A673 (cell line): ENCODE measurements around the gene RUSF1. TPM values are rescaled to one million over a fixed set of nuclear protein-coding genes. Genes with fewer than 3 reads are reported as not detected.
"Not testable (repeated sequence)": the region's sequence is repeated elsewhere in the genome, so short reads cannot be mapped to it uniquely, and the experiment has no call there.

Source experiments
- BruUV-seq: library from RNA; stranded (reverse); fragments of 400-500 nt; replicated peaks from 2 replicates; lab custom pipeline; 2021; lab: Mats Ljungman, UMichigan
- CTCF ChIA-PET: fragments of 300-600 bp; sonication (Branson Sonifier 250); formaldehyde crosslinking; loops from one replicate; lab custom pipeline; 2022; ENCODE audit warnings: antibody characterized with exemption; lab: Charles Lee
- POLR2A ChIA-PET: fragments of 300-600 bp; sonication (Branson Sonifier 250); formaldehyde crosslinking; loops from one replicate; lab custom pipeline; 2022; ENCODE audit warnings: antibody characterized with exemption; ENCODE audit not compliant: low non-redundant PET; lab: Charles Lee
- DNase-seq: peaks from one replicate; pipeline ENCODE4 v3.0.0-alpha.2; 2015; ENCODE audit warnings: low spot score
- H3K27ac ChIP-seq: fragments of 200-600 bp; sonication (generic); 2 replicates; pipeline ENCODE4 v1.5.1; 2016; ENCODE audit warnings: mixed run types, low read depth, mild to moderate bottlenecking, mixed read lengths, antibody characterized with exemption, low read length; ENCODE audit not compliant: poor library complexity, severe bottlenecking
- H3K27me3 ChIP-seq: fragments of 200-600 bp; sonication (generic); replicated peaks from 2 replicates; pipeline ENCODE4 v1.6.1; 2017; ENCODE audit warnings: mixed run types, low read depth, mild to moderate bottlenecking, mixed read lengths, antibody characterized with exemption, low read length; ENCODE audit not compliant: insufficient read depth, poor library complexity
- H3K36me3 ChIP-seq: fragments of 200-600 bp; sonication (generic); 2 replicates; pipeline ENCODE4 v1.6.1; 2016; ENCODE audit warnings: mixed run types, mild to moderate bottlenecking, mixed read lengths, antibody characterized with exemption, low read length; ENCODE audit not compliant: insufficient read depth, poor library complexity, severe bottlenecking
- H3K4me1 ChIP-seq: fragments of 200-600 bp; sonication (generic); 2 replicates; pipeline ENCODE4 v1.6.1; 2017; ENCODE audit warnings: mixed run types, mild to moderate bottlenecking, mixed read lengths, antibody characterized with exemption, low read length; ENCODE audit not compliant: insufficient read depth, poor library complexity, severe bottlenecking
- H3K4me3 ChIP-seq: fragments of 200-600 bp; sonication (generic); 2 replicates; pipeline ENCODE4 v1.5.1; 2016; ENCODE audit warnings: low read depth, mixed run types, mild to moderate bottlenecking, mixed read lengths, low read length; ENCODE audit not compliant: poor library complexity, severe bottlenecking
- H3K9me3 ChIP-seq: fragments of 200-600 bp; sonication (generic); 2 replicates; pipeline ENCODE4 v1.6.1; 2016; ENCODE audit warnings: mixed run types, low read depth, mild to moderate bottlenecking, mixed read lengths, antibody characterized with exemption, low read length; ENCODE audit not compliant: poor library complexity, severe bottlenecking
- CTCF ChIP-seq: fragments of 300-800, 200-600 bp; sonication (generic); conservative IDR thresholded peaks from 2 replicates; pipeline ENCODE4 v1.5.1; 2017; ENCODE audit warnings: low read depth, mild to moderate bottlenecking, antibody characterized with exemption, low read length, moderate library complexity, mixed read lengths
- EZH2 ChIP-seq: fragments of 200-600 bp; sonication (generic); IDR thresholded peaks from 2 replicates; pipeline ENCODE4 v1.6.1; 2017; ENCODE audit warnings: borderline replicate concordance, low read depth, mild to moderate bottlenecking, mixed read lengths, antibody characterized with exemption, low read length; ENCODE audit not compliant: poor library complexity, severe bottlenecking
- intact Hi-C: fragments of 100-400 bp; cut with micrococcal nuclease; formaldehyde crosslinking; loops from one replicate; pipeline ENCODE4 v1.10.0; 2022; ENCODE audit not compliant: unreplicated experiment
- total RNA-seq: library from RNA; stranded (reverse); gene quantifications from 2 replicates; pipeline ENCODE4 v1.2.3, GENCODE V29; 2021

Gene RUSF1
- total RNA-seq, 1 experiment from 2014 or later: 41.9 TPM

GRCh38 chr16:31504159-31504558, 4.0 kb downstream of the RUSF1 start:
- CTCF ChIA-PET: no interaction called here
- POLR2A ChIA-PET: interaction anchor here (0.7 kb wide), 1 partner anchor 44 kb away, joined by 3 read pairs; no protein-coding TSS in a partner anchor
- Histone ChIP-seq H3K36me3 (peaks cover 19% of the 10 kb centered on the region), H3K4me3 (no peak overlapping the region), H3K27me3 (no peaks in the 10 kb centered on the region), H3K4me1 (peaks cover 9% of the 10 kb centered on the region), H3K9me3 (no peaks in the 10 kb centered on the region), H3K27ac (no peak overlapping the region)
- no peak for DNase-seq
- no TSS peak for BruUV-seq
- intact Hi-C loops: no loop called here
- TF ChIP-seq EZH2 (no peak), CTCF (no peak)

- BruUV-seq, H3K27me3 ChIP-seq, CTCF ChIA-PET, H3K27ac ChIP-seq, intact Hi-C loops, H3K9me3 ChIP-seq, H3K4me1 ChIP-seq, H3K4me3 ChIP-seq, DNase-seq: not testable (repeated sequence)
- POLR2A ChIA-PET: interaction anchor here (0.7 kb wide), 1 partner anchor 44 kb away, joined by 3 read pairs; no protein-coding TSS in a partner anchor
- H3K36me3 ChIP-seq: peaks cover 19% of the 10 kb centered on the region
Measured at GRCh38 chr16:31503555-31503954, 4.6 kb downstream of the RUSF1 start.

GRCh38 chr16:31502981-31503380, 5.2 kb downstream of the RUSF1 start:
- no peaks in the 10 kb centered on the region for H3K27me3 ChIP-seq
- H3K36me3 ChIP-seq: peaks cover 19% of the 10 kb centered on the region
- H3K4me1 ChIP-seq: peaks cover 8% of the 10 kb centered on the region
- H3K27ac ChIP-seq: no peak overlapping the region
- BruUV-seq: no TSS peak
- no peak overlapping the region for H3K4me3 ChIP-seq
- TF ChIP-seq CTCF (no peak), EZH2 (no peak)
- no peak for DNase-seq
- intact Hi-C loops: no loop called here
- CTCF ChIA-PET: no interaction called here
- POLR2A ChIA-PET: no interaction called here
- no peaks in the 10 kb centered on the region for H3K9me3 ChIP-seq

- no peak overlapping the region for H3K27ac ChIP-seq
- DNase-seq: no peak
- no peak overlapping the region for H3K4me3 ChIP-seq
- TF ChIP-seq CTCF (no peak), EZH2 (no peak)
- no TSS peak for BruUV-seq
- H3K27me3 ChIP-seq: no peaks in the 10 kb centered on the region
- intact Hi-C loops: no loop called here
- CTCF ChIA-PET: no interaction called here
- POLR2A ChIA-PET: no interaction called here
- H3K4me1 ChIP-seq: peaks cover 3% of the 10 kb centered on the region
- peaks cover 19% of the 10 kb centered on the region for H3K36me3 ChIP-seq
- no peaks in the 10 kb centered on the region for H3K9me3 ChIP-seq
Measured at GRCh38 chr16:31501966-31502348, 6.2 kb downstream of the RUSF1 start.
